Adrenal gland (tissue), 12 donors: ENCODE data around the gene WNT7A. TPM values are rescaled to one million over a fixed set of nuclear protein-coding genes. Genes with fewer than 3 reads are reported as not detected.

ENCODE experiments used
- DNase-seq, 7 donors: peaks; one replicate each; pipeline ENCODE4 v3.0.0-alpha.2; 2019 to 2020
- H3K27ac ChIP-seq, 5 donors: fragments of 200-600 bp; sonication (generic) in 4 of 5; 1 replicate in 3 of 5; 2 replicates in 2 of 5; pipeline versions ENCODE4 v1.5.1 to v1.8.0; 2016 to 2020; ENCODE audit warnings: mild to moderate bottlenecking in 1 of 5
- H3K27me3 ChIP-seq: fragments of 200-600 bp; 2 replicates; pipeline ENCODE4 v1.8.0; 2021
- H3K36me3 ChIP-seq, 2 donors: fragments of 200-600 bp; replicated peaks in 1 of 2; 1 replicate in 1 of 2; 2 replicates in 1 of 2; pipeline versions ENCODE4 v1.5.1 to v1.8.0; 2018 to 2022
- H3K4me1 ChIP-seq, 2 donors: fragments of 200-600 bp; replicated peaks in 1 of 2; 1 replicate in 1 of 2; 2 replicates in 1 of 2; pipeline versions ENCODE4 v1.5.1 to v1.8.0; 2018 to 2021
- H3K4me3 ChIP-seq, 4 donors: fragments of 200-600 bp; sonication (generic) in 3 of 4; one replicate each; pipeline ENCODE4 v1.5.1; 2016 to 2018
- H3K9me3 ChIP-seq, 3 donors: fragments of 200-600 bp; sonication (generic) in 1 of 3; replicated peaks in 1 of 3; 1 replicate in 2 of 3; 2 replicates in 1 of 3; pipeline versions ENCODE4 v1.5.1 to v1.8.0; 2016 to 2021
- CTCF ChIP-seq, 6 experiments: fragments of 450-650 bp in 4 of 6; fragments of 200-600 bp in 2 of 6; sonication (generic) in 1 of 6; IDR thresholded peaks; 1 replicate in 5 of 6; 2 replicates in 1 of 6; pipeline versions ENCODE4 v1.5.1 to v1.8.0; 2016 to 2021; ENCODE audit warnings: antibody characterized with exemption in 6 of 6, mild to moderate bottlenecking in 2 of 6, moderate library complexity in 1 of 6
- POLR2A ChIP-seq, 2 donors: fragments of 450-650 bp; IDR thresholded peaks; one replicate each; pipeline ENCODE4 v1.6.1; 2017; ENCODE audit warnings: antibody characterized with exemption in 2 of 2, mild to moderate bottlenecking in 2 of 2, moderate library complexity in 1 of 2
- WGBS, 4 donors: extraction: QIAGEN DNeasy Blood & Tissue Kit in 2 of 4; methylation state at CpG; one replicate each; pipeline versions ENCODE4 v1.1.5 to v1.1.7; 2013 to 2017; 5-methylcytosine and 5-hydroxymethylcytosine counted together
- intact Hi-C, 2 donors: fragments of 100-400 bp; cut with DNase I; formaldehyde crosslinking; loops; one replicate each; pipeline versions ENCODE4 v1.14.1 to v1.15.0; 2022 to 2023
- polyA plus RNA-seq, 3 donors: library from polyadenylated mRNA; stranded (reverse); fragments of 200-250 nt in 2 of 3; fragments of 350-450 nt in 1 of 3; fragmentation: Illumina TruSeq in 1 of 3; extraction: RNeasy Lipid Tissue Mini Kit (QIAGEN cat#74804) in 1 of 3; gene quantifications; one replicate each; pipeline ENCODE4 v1.2.3, GENCODE V29; 2013 to 2014
- total RNA-seq, 9 donors: library from RNA; depleted of rRNA in 4 of 9; stranded (reverse); fragments of >200 nt in 4 of 9; fragments of 120-200 nt in 1 of 9; fragmentation: NEBNext Ultra II Directional in 1 of 9; extraction: Animal tissue kit (Norgen Biotek cat#: 25700) in 1 of 9; gene quantifications; one replicate each; pipeline versions ENCODE4 v1.1.0 to v1.2.4, GENCODE V29; 2013 to 2023
- donor health status: healthy with polysubstance abuse.
- donor health status: Bipolar disorder and iron deficiency.
- donor health status: DM: yes; HTN: yes; CAD: no.
- donor health status: DM: no; HTN: no; CAD: no.
- donor health status: DM: no; HTN: no; CAD: no.
- donor health status: DM: yes; HTN: yes; CAD: no.

Gene WNT7A
- total and polyA plus RNA-seq, 12 donors, result under 0.01 TPM; not detected in 11

- H3K4me3 ChIP-seq, result peak overlapping the region in 2 of 4 donors; percentile 14 to 56
- intact Hi-C loops, result no loop called here
- no peaks in the 10 kb centered on the region for H3K9me3 ChIP-seq
- peaks cover 0 to 6% of the 10 kb centered on the region in 2 donors for H3K4me1 ChIP-seq
- TF ChIP-seq CTCF (IDR thresholded peaks at IDR 0.05) (no peak), POLR2A (IDR thresholded peaks at IDR 0.05) (peak in 1 of 2 donors; percentile 56)
- WGBS, 4 donors, result 0 to 2% (median 1%) methylated on average over 40 to 86 of the region's 86 CpGs
- peak overlapping the region in 1 of 5 donors; percentile 46 for H3K27ac ChIP-seq
- no peaks in the 10 kb centered on the region for H3K36me3 ChIP-seq
- peak; percentile 87 to 95 (median 91) for DNase-seq
- no peaks in the 10 kb centered on the region for H3K27me3 ChIP-seq
Observed at GRCh38 chr3:13895155-13896105, 15.6 kb upstream of the WNT7A start.

GRCh38 chr3:13894807-13895154 is 14.9 kb upstream of the WNT7A start:
- no peak for DNase-seq
- Histone ChIP-seq H3K36me3 (no peaks in the 10 kb centered on the region), H3K4me1 (peaks cover 0 to 6% of the 10 kb centered on the region in 2 donors), H3K4me3 (peak overlapping the region in 1 of 4 donors; percentile 56), H3K27ac (no peak overlapping the region), H3K27me3 (no peaks in the 10 kb centered on the region), H3K9me3 (no peaks in the 10 kb centered on the region)
- 44 to 74% (median 51%) methylated on average over 6 to 20 of the region's 20 CpGs for WGBS, 4 donors
- TF ChIP-seq POLR2A (IDR thresholded peaks at IDR 0.05), result no peak
- TF ChIP-seq CTCF (IDR thresholded peaks at IDR 0.05), result no peak
- intact Hi-C loops, result no loop called here

GRCh38 chr3:13894096-13894806 is 14.4 kb upstream of the WNT7A start:
- no peaks in the 10 kb centered on the region for H3K27me3 ChIP-seq
- peak in 1 of 7 donors; percentile 20 for DNase-seq
- H3K9me3 ChIP-seq, result no peaks in the 10 kb centered on the region
- intact Hi-C loops, result no loop called here
- no peaks in the 10 kb centered on the region for H3K36me3 ChIP-seq
- H3K4me1 ChIP-seq, result peaks cover 0 to 6% of the 10 kb centered on the region in 2 donors
- no peak for TF ChIP-seq POLR2A (IDR thresholded peaks at IDR 0.05)
- TF ChIP-seq CTCF (IDR thresholded peaks at IDR 0.05), result no peak
- H3K4me3 ChIP-seq, result no peak overlapping the region
- no peak overlapping the region for H3K27ac ChIP-seq
- 67 to 79% (median 75%) methylated on average over 10 to 13 of the region's 13 CpGs for WGBS, 4 donors

GRCh38 chr3:13892304-13892703 is 12.4 kb upstream of the WNT7A start:
- H3K4me1 ChIP-seq, result peaks cover 0 to 6% of the 10 kb centered on the region in 2 donors
- no peaks in the 10 kb centered on the region for H3K27me3 ChIP-seq
- no peak for DNase-seq
- no peaks in the 10 kb centered on the region for H3K36me3 ChIP-seq
- WGBS, 4 donors, result 81 to 94% (median 91%) methylated on average over 2 of the region's 2 CpGs
- H3K9me3 ChIP-seq, result no peaks in the 10 kb centered on the region
- no peak overlapping the region for H3K27ac ChIP-seq
- TF ChIP-seq POLR2A (IDR thresholded peaks at IDR 0.05) (no peak), CTCF (IDR thresholded peaks at IDR 0.05) (no peak)
- intact Hi-C loops, result no loop called here
- H3K4me3 ChIP-seq, result no peak overlapping the region
